Activated T-helper 2 cell treated with anti-CD3 and anti-CD28 coated beads, Interferon-gamma antibody, Interleukin-2, Interleukin-4, amounts not matched to agents 10 μg/mL and 5 μg/mL and 100 μg/mL, durations not matched to agents 14 hours and 24 hours and 36 hours (primary cell): ENCODE data around the gene POLG2. TPM values are rescaled to one million over a fixed set of nuclear protein-coding genes. Genes with fewer than 3 reads are reported as not detected.
A peak's percentile ranks its signal among the peaks of the same experiment; 100 is the strongest.

Source experiments
- DNase-seq: peaks from one replicate; pipeline ENCODE4 v3.0.0; 2021; ENCODE audit warnings: low spot score
- H3K27ac Mint-ChIP-seq: one replicate; pipeline ENCODE4 v1.8.0; 2021; ENCODE audit warnings: mixed read lengths
- H3K27me3 Mint-ChIP-seq: one replicate; pipeline ENCODE4 v1.8.0; 2021; ENCODE audit warnings: low read depth, mixed read lengths
- H3K36me3 Mint-ChIP-seq: one replicate; pipeline ENCODE4 v1.8.0; 2021; ENCODE audit warnings: low read depth, mixed read lengths
- H3K4me1 Mint-ChIP-seq: one replicate; pipeline ENCODE4 v1.8.0; 2021; ENCODE audit warnings: low read depth, mixed read lengths
- H3K4me3 Mint-ChIP-seq: one replicate; pipeline ENCODE4 v1.8.0; 2021; ENCODE audit warnings: low read depth, mild to moderate bottlenecking, moderate library complexity, mixed read lengths
- H3K9me3 Mint-ChIP-seq: one replicate; pipeline ENCODE4 v1.8.0; 2021; ENCODE audit warnings: mixed read lengths
- intact Hi-C: fragments of 100-400 bp; cut with micrococcal nuclease; formaldehyde crosslinking; loops from one replicate; pipeline ENCODE4 v1.15.1; 2023
- total RNA-seq: library from RNA; stranded (reverse); gene quantifications from 2 replicates; pipeline ENCODE4 v1.2.3, GENCODE V29; 2022

The POLG2 gene
- total RNA-seq, 1 donor from 2014 or later, result 33.8 TPM

DNA sequence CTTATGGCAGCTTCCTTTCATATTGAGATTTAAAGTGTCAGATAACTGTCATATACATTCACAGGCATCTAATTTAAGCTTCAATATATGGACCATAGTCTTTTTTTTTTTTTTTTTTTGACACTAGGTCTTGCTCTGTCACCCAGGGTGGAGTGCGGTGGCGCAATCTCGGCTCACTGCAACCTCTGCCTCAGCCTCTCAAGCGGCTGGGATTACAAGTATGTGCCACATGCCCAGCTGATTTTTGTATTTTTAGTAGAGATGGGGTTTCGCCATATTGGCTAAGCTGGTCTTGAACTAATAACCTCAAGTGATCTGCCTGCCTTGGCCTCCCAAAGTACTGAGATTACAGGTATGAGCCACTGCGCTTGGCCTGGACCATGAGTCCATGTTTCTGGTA, 23.5 kb upstream of the POLG2 start:
- Mint-ChIP-seq H3K27ac (no peak overlapping the region), H3K27me3 (no peaks in the 10 kb centered on the region), H3K4me3 (no peak overlapping the region), H3K4me1 (peaks cover 6% of the 10 kb centered on the region), H3K9me3 (no peaks in the 10 kb centered on the region), H3K36me3 (peaks cover 52% of the 10 kb centered on the region)
- no peak for DNase-seq
- intact Hi-C loops, result no loop called here

DNA sequence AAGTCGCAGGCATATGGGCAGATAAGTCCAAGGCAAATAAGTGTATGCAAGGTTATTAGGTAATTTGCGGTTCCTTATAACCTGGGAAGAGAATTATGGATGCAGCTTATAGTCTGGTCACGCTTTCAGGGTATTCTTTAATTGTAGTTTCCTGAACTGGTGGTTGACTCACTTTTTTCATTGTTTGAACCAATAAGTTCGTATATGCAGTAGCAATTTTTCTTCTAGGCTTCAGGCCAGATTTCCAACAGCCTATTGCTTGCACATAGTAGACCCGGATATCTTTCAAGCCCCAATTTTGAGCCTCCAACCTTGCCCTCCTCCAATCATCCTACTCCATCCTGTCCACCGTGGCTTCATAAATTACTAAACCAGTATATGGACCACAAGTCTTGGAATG, 22.7 kb upstream of the POLG2 start:
- no peak for DNase-seq
- Mint-ChIP-seq H3K27me3 (no peaks in the 10 kb centered on the region), H3K36me3 (peaks cover 56% of the 10 kb centered on the region), H3K27ac (no peak overlapping the region), H3K4me3 (no peak overlapping the region), H3K9me3 (no peaks in the 10 kb centered on the region), H3K4me1 (peaks cover 8% of the 10 kb centered on the region)
- intact Hi-C loops, result no loop called here

DNA sequence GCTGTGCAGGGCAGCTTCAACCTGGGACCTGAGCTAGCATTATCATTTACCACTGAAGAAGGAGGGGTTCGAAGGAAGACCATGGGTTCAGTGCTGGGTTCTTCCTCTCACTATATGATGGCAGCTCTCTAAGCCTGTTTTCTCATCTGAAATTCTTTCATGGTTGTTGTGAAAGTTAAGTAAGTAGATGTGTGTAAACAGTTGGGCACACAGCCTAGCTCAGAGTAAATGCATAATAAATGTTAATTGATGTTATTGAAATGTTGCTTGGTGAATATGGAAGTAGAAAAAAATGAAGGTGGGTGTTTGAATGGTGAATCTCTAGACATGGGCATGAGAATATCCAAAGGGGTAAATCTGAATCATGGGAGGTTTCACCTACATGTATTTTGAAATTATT, 19.0 kb upstream of the POLG2 start:
- no peak overlapping the region for H3K27ac Mint-ChIP-seq
- intact Hi-C loops, result no loop called here
- no peak overlapping the region for H3K4me3 Mint-ChIP-seq
- H3K4me1 Mint-ChIP-seq, result peaks cover 14% of the 10 kb centered on the region
- H3K27me3 Mint-ChIP-seq, result no peaks in the 10 kb centered on the region
- DNase-seq, result no peak
- H3K9me3 Mint-ChIP-seq, result no peaks in the 10 kb centered on the region
- peaks cover 67% of the 10 kb centered on the region for H3K36me3 Mint-ChIP-seq

DNA sequence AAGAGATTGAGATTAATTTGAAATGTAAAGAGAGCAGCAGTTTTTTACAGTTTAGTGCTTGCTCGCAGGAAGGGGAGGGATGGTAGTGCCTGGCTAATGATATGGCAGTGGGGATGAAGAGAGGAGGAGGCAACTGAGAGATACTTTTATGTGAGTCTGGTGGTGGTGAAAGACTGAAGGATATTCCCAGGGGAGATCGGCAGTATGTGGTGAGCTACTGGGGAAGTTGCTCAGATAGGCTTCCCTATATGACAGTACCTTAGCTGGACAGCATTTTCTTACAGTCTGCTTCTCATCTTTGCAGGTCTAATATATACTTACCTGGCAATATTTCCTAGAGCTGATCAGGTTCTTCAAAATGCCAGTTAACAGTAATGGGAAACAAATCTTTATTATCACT, 18.6 kb upstream of the POLG2 start:
- no peak for DNase-seq
- intact Hi-C loops, result no loop called here
- no peak overlapping the region for H3K27ac Mint-ChIP-seq
- no peaks in the 10 kb centered on the region for H3K9me3 Mint-ChIP-seq
- H3K27me3 Mint-ChIP-seq, result no peaks in the 10 kb centered on the region
- peaks cover 14% of the 10 kb centered on the region for H3K4me1 Mint-ChIP-seq
- peaks cover 71% of the 10 kb centered on the region for H3K36me3 Mint-ChIP-seq
- H3K4me3 Mint-ChIP-seq, result no peak overlapping the region

DNA sequence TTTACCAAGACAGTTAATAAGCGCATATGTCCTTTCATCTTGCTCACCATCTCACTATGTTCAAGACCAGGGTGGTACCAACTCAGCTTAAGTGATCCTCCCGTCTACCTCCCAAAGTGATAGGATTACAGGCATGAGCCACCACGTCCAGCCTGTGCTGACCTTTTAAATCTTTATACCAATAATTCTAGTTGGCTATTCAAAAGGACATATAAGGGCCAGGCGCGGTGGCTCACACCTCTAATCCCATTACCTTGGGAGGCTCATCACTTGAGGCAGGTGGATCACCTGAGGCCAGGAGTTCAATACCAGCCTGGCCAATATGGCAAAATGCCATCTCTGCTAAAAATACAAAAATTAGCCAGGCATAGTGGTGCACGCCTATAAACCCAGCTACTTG, 12.3 kb upstream of the POLG2 start:
- peaks cover 32% of the 10 kb centered on the region for H3K4me1 Mint-ChIP-seq
- H3K36me3 Mint-ChIP-seq, result peaks cover 68% of the 10 kb centered on the region
- H3K27ac Mint-ChIP-seq, result no peak overlapping the region
- intact Hi-C loops, result loop anchor here (5.0 to 10.0 kb wide), 6 partner anchors 93 to 734 kb away; partner anchors contain the start of genes CCDC47, DDX42, FTSJ3 and GNA13
- peak overlapping the region; percentile 54 for H3K4me3 Mint-ChIP-seq
- no peak for DNase-seq
- H3K27me3 Mint-ChIP-seq, result no peaks in the 10 kb centered on the region
- no peaks in the 10 kb centered on the region for H3K9me3 Mint-ChIP-seq

DNA sequence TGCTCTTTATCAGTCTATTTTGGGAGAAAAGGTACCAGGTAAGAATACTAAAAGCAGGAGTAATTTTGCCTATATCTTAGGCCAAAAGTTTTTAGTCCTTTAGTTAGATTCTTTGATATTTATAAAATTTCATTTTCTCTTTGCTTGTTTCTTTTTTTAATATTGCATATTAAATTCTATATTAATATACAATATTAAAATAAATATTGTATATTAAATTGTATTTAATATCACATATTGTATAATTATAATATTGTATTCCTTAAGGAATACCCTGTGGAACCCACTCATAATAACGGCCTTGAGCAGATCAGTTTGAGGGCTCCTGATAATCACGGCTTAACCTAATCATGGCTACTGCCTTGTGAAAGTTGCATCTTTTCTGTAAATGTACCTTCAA, 11.8 kb upstream of the POLG2 start:
- H3K4me3 Mint-ChIP-seq, result peak overlapping the region; percentile 98
- H3K36me3 Mint-ChIP-seq, result peaks cover 68% of the 10 kb centered on the region
- no peak overlapping the region for H3K27ac Mint-ChIP-seq
- no peaks in the 10 kb centered on the region for H3K9me3 Mint-ChIP-seq
- intact Hi-C loops, result loop anchor here (5.0 to 10.0 kb wide), 6 partner anchors 94 to 734 kb away; partner anchors contain the start of genes CCDC47, DDX42, FTSJ3 and GNA13
- no peaks in the 10 kb centered on the region for H3K27me3 Mint-ChIP-seq
- no peak for DNase-seq
- H3K4me1 Mint-ChIP-seq, result peaks cover 36% of the 10 kb centered on the region

DNA sequence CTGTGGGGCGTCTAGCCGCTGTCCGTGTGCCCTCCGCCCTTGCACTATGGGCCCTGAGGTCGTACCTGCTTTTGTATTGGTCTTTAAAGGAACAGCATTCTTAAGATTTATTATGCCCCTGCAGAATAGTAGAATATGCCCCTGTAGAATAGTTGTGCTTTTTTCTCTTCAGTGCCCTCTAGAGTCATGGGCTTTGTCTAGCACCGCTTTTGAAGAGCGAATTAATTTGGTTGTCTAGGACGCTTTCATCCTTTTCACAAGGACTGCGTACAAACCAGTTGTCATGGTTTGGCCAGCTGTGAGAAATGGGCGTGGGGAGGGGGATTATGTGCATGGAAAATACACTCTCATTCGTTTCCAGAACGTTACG, 10.5 kb upstream of the POLG2 start:
- Mint-ChIP-seq H3K9me3 (no peaks in the 10 kb centered on the region), H3K4me3 (peak overlapping the region; percentile 98), H3K36me3 (peaks cover 69% of the 10 kb centered on the region), H3K27ac (peak overlapping the region; percentile 100), H3K4me1 (peaks cover 42% of the 10 kb centered on the region), H3K27me3 (no peaks in the 10 kb centered on the region)
- intact Hi-C loops, result loop anchor here (2.0 to 10.0 kb wide), 9 partner anchors 65 to 733 kb away; partner anchors contain the start of genes CCDC47, DDX42, FTSJ3 and GNA13
- peak; percentile 28 for DNase-seq

DNA sequence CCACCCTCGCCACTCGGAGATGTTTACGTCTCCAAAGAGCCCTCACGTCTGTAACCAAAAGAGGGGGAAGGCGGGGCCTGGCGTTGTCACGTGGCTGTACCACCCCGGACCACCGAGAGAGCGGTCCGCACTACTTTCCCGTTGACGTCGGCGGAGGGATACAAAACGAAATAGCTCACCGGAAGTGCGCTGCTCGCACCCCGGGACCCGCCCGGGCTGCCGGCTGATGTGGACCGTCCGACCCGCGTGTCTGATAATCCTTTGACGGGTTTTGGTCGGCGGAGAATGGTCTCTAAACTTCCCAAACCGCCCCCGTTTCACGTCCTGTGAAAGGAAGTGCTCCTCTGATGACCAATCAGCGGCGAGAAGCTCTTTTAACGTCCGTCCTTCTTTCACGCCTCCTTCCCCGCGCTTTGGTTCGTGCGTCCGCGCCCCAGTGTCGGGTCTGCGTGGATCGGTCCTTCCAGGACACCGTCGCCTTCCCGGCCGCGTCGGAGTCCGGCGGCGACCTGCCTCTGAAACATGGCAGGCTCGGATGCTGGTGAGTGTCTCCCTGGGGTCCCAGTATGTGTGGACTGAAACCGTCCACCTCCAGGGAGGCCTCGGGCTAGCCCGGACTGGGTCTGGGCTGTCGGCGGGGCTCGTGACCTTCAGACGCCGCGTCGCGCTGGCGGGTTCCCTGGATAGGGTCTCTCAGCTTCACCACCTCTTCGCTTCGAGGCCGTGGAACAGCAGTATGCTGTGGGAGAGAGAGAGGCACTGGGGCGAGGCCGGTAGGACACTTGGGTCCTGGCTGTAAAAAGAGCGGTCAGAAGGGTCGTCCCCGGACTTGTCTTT, 9.9 kb upstream of the POLG2 start, which contains the start of gene CEP95:
TSS of gene CEP95 (plus strand) at position 402 of the 837 bp plus-strand sequence. CDS start at position 523, 121 bp downstream.
- Mint-ChIP-seq H3K4me1 (peaks cover 41% of the 10 kb centered on the region), H3K36me3 (peaks cover 72% of the 10 kb centered on the region), H3K27me3 (no peaks in the 10 kb centered on the region), H3K9me3 (no peaks in the 10 kb centered on the region), H3K27ac (peak within 1 kb of the TSS; percentile 100), H3K4me3 (peak within 1 kb of the TSS; percentile 98)
- DNase-seq, result peak; percentile 95
- intact Hi-C loops, result loop anchor here (1.0 to 10.0 kb wide), 10 partner anchors 9 to 732 kb away; partner anchors contain the start of genes CCDC47, DDX42, FTSJ3 and GNA13

DNA sequence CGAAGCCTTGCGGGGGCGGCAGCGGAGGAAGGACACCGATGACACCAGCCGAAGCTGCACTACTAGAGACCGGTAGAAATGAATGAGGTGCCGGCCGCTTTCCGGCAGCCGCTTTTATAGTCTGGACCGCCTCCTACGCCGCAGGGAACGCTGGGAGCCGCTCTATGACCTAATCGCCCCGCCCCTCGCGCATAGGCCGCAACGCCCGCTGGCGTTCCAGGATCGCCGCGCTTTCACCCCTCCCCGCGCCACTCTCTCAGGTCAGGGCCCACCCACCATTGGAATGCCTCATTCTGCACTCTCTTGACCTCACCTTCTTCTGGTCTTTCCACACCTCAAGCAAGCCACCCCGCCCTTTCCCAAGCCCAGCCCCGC, 9.3 kb upstream of the POLG2 start, which contains the start of gene DDX5:
TSS of gene DDX5 (minus strand) at position 89 of the 375 bp plus-strand sequence. CDS start 170 bp downstream, outside the sequence.
- Mint-ChIP-seq H3K27ac (peak within 1 kb of the TSS; percentile 100), H3K36me3 (peaks cover 73% of the 10 kb centered on the region), H3K27me3 (no peaks in the 10 kb centered on the region), H3K9me3 (no peaks in the 10 kb centered on the region), H3K4me1 (peaks cover 45% of the 10 kb centered on the region), H3K4me3 (peak within 1 kb of the TSS; percentile 98)
- intact Hi-C loops, result loop anchor here (1.0 to 10.0 kb wide), 10 partner anchors 9 to 731 kb away; partner anchors contain the start of genes CCDC47, DDX42, FTSJ3 and GNA13
- peak; percentile 97 for DNase-seq

DNA sequence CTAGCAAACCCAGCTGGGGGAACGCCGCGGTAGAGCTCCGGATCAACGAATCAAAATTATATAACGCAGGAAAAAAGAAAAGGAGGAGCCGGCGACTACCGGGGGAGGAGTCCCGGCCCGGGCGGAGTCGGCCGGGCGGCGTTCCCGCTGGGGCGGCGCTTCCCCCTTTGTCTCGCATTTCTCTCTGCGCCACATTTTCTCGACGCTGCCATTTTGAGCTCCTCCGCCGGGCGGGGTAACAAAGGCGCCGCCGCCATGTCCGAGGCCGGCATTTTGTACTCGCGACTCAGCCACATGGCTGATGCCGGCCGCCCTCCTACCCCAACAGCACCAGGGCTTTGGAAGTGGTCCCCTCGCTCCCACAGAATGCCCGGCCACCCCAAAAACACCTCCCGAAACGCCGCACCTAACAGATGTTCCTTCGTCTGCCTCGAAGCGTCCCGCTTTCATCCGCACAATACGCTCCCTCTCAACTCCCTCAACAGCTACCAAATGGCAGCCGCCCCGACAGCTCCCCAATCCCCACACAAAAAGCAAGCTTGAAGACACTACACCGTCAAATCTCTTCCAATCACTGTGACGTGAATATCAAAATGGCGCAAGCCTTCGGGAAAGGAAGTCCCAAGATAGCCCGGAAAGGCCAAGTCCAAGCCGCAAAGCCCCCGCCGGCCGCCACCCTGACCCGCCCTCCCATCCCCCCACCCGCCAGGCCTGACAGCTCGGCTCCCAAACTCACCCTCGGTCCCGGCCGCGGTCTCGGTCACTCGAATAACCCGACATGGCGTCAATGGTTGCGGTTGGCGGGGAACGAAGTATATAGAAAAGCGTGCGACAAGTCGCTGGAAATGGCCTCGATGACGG, 8.7 kb upstream of the POLG2 start:
- no peaks in the 10 kb centered on the region for H3K27me3 Mint-ChIP-seq
- H3K9me3 Mint-ChIP-seq, result no peaks in the 10 kb centered on the region
- intact Hi-C loops, result loop anchor here (1.0 to 10.0 kb wide), 10 partner anchors 8 to 731 kb away; partner anchors contain the start of genes CCDC47, DDX42, FTSJ3 and GNA13
- H3K27ac Mint-ChIP-seq, result peak overlapping the region; percentile 100
- peaks cover 50% of the 10 kb centered on the region for H3K4me1 Mint-ChIP-seq
- DNase-seq, result peak; percentile 86
- peaks cover 74% of the 10 kb centered on the region for H3K36me3 Mint-ChIP-seq
- H3K4me3 Mint-ChIP-seq, result peak overlapping the region; percentile 98

DNA sequence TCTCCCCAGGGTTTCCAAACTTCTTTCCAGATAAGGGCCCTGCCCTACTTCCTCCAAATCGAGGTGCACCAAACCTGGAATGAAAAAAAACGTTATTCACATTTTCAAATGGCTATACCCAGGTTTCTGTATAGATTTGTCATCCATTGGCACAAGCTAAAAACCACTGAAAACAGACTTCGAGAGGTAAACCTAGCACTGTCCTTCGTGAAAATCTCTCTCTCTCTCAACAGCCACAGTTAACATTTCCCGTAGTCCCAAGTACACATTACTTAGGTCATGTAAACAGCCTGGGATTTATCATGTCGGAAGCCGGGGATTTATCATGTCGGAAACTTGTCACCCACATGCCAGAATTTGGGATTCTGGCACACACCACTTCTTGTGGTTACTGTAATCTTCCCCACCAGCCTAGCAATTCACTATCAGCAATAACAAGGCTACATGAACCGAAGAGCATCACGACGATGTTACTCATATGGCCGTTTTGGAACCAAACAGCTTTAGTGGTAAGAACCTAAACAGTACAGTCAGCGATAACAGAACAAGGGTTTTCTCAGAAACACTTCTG, 8.0 kb upstream of the POLG2 start:
- peaks cover 75% of the 10 kb centered on the region for H3K36me3 Mint-ChIP-seq
- peak overlapping the region; percentile 98 for H3K4me3 Mint-ChIP-seq
- no peaks in the 10 kb centered on the region for H3K27me3 Mint-ChIP-seq
- DNase-seq, result no peak
- H3K9me3 Mint-ChIP-seq, result no peaks in the 10 kb centered on the region
- intact Hi-C loops, result loop anchor here (5.0 to 10.0 kb wide), 6 partner anchors 97 to 730 kb away; partner anchors contain the start of genes CCDC47, DDX42, FTSJ3 and GNA13
- H3K27ac Mint-ChIP-seq, result peak overlapping the region; percentile 100
- peaks cover 54% of the 10 kb centered on the region for H3K4me1 Mint-ChIP-seq
